Subcutaneous adipose tissue (tissue), 4 donors: ENCODE measurements around the gene E4F1. TPM values are rescaled to one million over a fixed set of nuclear protein-coding genes. Genes with fewer than 3 reads are reported as not detected.

Experiments used
- CTCF ChIP-seq: fragments of 450-650 bp; IDR thresholded peaks from one replicate; pipeline ENCODE4 v1.5.1; 2016; ENCODE audit warnings: low read depth, mild to moderate bottlenecking, control low read depth, antibody characterized with exemption, moderate library complexity
- total RNA-seq, 4 donors: library from RNA; depleted of rRNA; stranded (reverse); fragments of >200 nt; gene quantifications; one replicate each; pipeline ENCODE4 v1.1.0, GENCODE V29; 2016

Gene E4F1
- 10 to 100 TPM in 3 of 4 donors, 1 to 10 TPM in 1; 9.6 to 33.2 (median 16.8) TPM for total RNA-seq

GRCh38 chr16:2223221-2223941, at the start of gene E4F1:
TSS of gene E4F1 (plus strand) at chr16:2223591. CDS start at chr16:2223614, 23 bp downstream.
- TF ChIP-seq CTCF: no peak

- no peak for TF ChIP-seq CTCF
Measured at GRCh38 chr16:2173916-2174315, 49.5 kb upstream of the E4F1 start.

- TF ChIP-seq CTCF: no peak
Measured at GRCh38 chr16:2174396-2175131, 48.8 kb upstream of the E4F1 start.

GRCh38 chr16:2175454-2175853, 47.9 kb upstream of the E4F1 start:
- no peak for TF ChIP-seq CTCF

- no peak for TF ChIP-seq CTCF
Measured at GRCh38 chr16:2176047-2176446, 47.3 kb upstream of the E4F1 start.

- no peak for TF ChIP-seq CTCF
Measured at GRCh38 chr16:2177101-2177500, 46.3 kb upstream of the E4F1 start.

- no peak for TF ChIP-seq CTCF
Measured at GRCh38 chr16:2177561-2177960, 45.8 kb upstream of the E4F1 start.
